ENCODE data around the gene PI16.

The PI16 gene

DNA sequence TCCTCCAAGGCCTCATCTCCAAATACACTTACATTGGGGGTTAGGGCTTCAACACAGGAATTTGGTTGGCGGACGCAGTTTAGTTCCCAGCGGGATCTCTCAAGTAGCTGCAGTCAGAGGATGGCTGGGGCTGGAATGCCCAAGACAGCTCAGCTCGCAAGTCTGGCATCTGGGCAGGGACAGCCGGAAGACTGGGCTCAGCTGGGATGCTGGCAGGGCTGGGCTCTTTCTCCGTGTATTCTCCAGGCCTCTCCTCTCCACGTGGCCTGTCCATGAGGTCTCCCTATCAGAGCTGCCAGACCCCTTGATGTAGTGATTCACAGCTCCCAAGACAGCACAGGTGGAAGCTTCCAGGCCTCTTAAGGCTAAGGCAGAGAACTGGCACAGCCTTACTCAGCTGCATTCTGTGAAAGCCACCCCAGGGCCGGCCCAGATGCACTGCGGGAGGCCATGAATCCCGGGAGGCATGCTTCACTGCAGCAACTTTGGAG lies 55.9 kb downstream of the PI16 start:
- H3K4me3 ChIP-seq (ENCODE audit: low read length), result no peak overlapping the region
- no peak for DNase-seq (ENCODE audit: low read depth, low spot score)

DNA sequence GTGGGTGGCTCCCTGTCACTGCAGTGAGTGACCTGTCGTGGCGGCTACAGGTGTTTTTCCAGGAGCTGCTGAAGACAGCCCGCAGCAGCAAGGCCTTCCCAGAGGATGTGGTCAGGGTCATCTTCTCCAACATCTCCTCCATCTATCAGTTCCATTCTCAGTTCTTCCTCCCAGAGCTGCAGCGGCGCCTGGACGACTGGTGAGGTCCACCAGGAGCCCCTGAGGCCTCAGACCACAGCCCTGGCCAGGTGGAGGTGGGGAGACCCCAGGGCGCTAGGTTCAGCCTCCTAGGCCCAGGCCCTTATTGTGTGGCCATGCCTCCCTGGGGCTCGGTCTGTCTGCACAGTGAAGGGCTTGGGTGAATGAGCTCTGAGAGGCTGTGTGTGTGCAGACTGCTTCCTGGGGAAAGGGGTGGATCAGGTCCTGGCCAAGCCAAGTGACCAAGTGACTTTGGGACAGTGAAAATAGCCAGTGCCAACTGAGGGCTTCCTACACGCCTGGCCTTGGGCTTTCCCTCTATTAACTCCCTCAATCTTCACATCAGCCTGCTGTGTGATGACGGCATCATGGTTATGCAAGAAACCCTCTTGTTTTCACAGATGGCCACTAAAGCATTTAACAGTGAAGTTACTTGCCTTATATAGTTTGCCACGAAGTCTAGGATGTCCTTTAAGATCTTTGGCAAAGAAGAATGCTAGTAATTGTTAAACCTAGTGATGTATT lies 57.3 kb downstream of the PI16 start:
- no peak for DNase-seq (ENCODE audit: low read depth, low spot score)
- no peak overlapping the region for H3K4me3 ChIP-seq (ENCODE audit: low read length)

DNA sequence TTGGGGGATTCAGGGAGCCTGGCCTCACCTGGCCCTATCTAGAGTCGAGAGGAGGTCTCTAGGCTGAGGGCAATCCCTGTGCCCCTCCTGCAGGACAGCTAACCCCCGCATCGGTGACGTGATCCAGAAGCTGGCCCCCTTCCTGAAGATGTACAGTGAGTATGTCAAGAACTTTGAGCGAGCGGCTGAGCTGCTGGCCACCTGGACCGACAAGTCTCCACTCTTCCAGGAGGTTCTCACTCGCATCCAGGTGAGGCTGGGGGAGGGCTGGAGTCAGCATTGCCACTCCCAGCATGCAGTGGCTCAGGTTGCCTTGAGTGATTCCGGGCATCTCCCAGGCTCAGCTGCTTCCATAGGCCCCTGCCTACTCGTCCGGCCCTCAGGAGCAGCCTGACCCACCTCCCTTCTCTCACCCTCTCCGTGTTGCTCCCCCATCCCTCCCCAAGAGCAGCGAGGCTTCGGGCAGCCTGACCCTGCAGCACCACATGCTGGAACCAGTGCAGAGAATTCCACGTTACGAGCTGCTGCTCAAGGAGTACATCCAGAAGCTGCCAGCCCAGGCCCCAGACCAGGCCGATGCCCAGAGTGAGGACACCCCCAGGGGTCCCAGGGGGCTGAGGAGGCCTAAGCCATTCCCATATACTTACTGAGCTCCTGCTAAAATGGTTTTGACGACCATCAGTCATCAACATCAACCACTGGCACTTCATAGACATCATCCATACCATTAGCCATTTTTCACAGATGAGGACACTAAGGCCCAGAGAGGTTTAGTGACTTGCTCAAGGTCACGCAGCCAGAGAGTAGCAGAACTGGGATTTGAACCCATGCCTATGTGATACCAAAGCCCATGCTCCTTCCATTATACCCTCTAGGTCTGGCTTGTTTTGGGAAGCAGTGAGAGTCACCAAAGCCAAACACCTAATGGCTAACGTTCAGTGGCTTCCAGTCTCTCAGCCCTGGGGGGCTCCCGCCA lies 59.3 kb downstream of the PI16 start:
- no peak overlapping the region for H3K4me3 ChIP-seq (ENCODE audit: low read length)
- DNase-seq (ENCODE audit: low read depth, low spot score), result no peak
